H9 (cell line): ENCODE results near the gene IFNAR2. TPM values are rescaled to one million over a fixed set of nuclear protein-coding genes. Genes with fewer than 3 reads are reported as not detected.

Source experiments
- DNase-seq: peaks from one replicate; pipeline ENCODE4 v3.0.0-alpha.2; 2017
- H2AFZ ChIP-seq: one replicate; pipeline ENCODE4 v1.6.1; 2013; ENCODE audit warnings: mild to moderate bottlenecking, low read length, control low read depth, moderate library complexity
- H2AK5ac ChIP-seq: 2 replicates; pipeline ENCODE4 v1.6.1; 2013; ENCODE audit warnings: low read length, control low read depth, mixed read lengths; ENCODE audit not compliant: insufficient read length
- H2BK120ac ChIP-seq: one replicate; pipeline ENCODE4 v1.6.1; 2013; ENCODE audit warnings: low read depth, mild to moderate bottlenecking, low read length, control low read depth, inconsistent platforms; ENCODE audit not compliant: poor library complexity, severe bottlenecking
- H2BK12ac ChIP-seq: 2 replicates; pipeline ENCODE4 v1.6.1; 2013; ENCODE audit warnings: low read length, control low read depth, mixed read lengths, low read depth; ENCODE audit not compliant: insufficient read length
- H2BK15ac ChIP-seq: 2 replicates; pipeline ENCODE4 v1.6.1; 2013; ENCODE audit warnings: low read depth, low read length, control low read depth
- H2BK20ac ChIP-seq: one replicate; pipeline ENCODE4 v1.6.1; 2013; ENCODE audit warnings: low read depth, mild to moderate bottlenecking, low read length, control low read depth, inconsistent platforms; ENCODE audit not compliant: poor library complexity, severe bottlenecking
- H2BK5ac ChIP-seq: 2 replicates; pipeline ENCODE4 v1.6.1; 2013; ENCODE audit warnings: low read length, control low read depth, mixed read lengths; ENCODE audit not compliant: insufficient read length
- H3K14ac ChIP-seq: 2 replicates; pipeline ENCODE4 v1.6.1; 2013; ENCODE audit warnings: low read length, control low read depth; ENCODE audit not compliant: insufficient read depth
- H3K18ac ChIP-seq: 2 replicates; pipeline ENCODE4 v1.6.1; 2013; ENCODE audit warnings: low read depth, mild to moderate bottlenecking, mixed read lengths, low read length, control low read depth; ENCODE audit not compliant: insufficient read length
- H3K23ac ChIP-seq: 2 replicates; pipeline ENCODE4 v1.6.1; 2013; ENCODE audit warnings: low read length, control low read depth, mixed read lengths, low read depth; ENCODE audit not compliant: insufficient read length
- H3K23me2 ChIP-seq: 2 replicates; pipeline ENCODE4 v1.6.1; 2013; ENCODE audit warnings: low read depth, mild to moderate bottlenecking, mixed read lengths, low read length, control low read depth; ENCODE audit not compliant: insufficient read length, poor library complexity, severe bottlenecking
- H3K27ac ChIP-seq: 2 replicates; pipeline ENCODE4 v1.5.1; 2013; ENCODE audit warnings: low read length, control low read depth, mixed read lengths, low read depth; ENCODE audit not compliant: insufficient read length
- H3K27me3 ChIP-seq: 2 replicates; pipeline ENCODE4 v1.6.1; 2013; ENCODE audit warnings: low read length, control low read depth, inconsistent platforms; ENCODE audit not compliant: insufficient read depth
- H3K4ac ChIP-seq: 2 replicates; pipeline ENCODE4 v1.6.1; 2013; ENCODE audit warnings: low read depth, mild to moderate bottlenecking, control low read depth, inconsistent platforms, low read length, moderate library complexity
- H3K4me1 ChIP-seq: 2 replicates; pipeline ENCODE4 v1.6.1; 2013; ENCODE audit warnings: low read length, control low read depth, inconsistent platforms; ENCODE audit not compliant: insufficient read depth
- H3K4me2 ChIP-seq: 2 replicates; pipeline ENCODE4 v1.6.1; 2013; ENCODE audit warnings: low read length, control low read depth, mixed read lengths; ENCODE audit not compliant: insufficient read length, insufficient read depth
- H3K56ac ChIP-seq: 2 replicates; pipeline ENCODE4 v1.6.1; 2013; ENCODE audit warnings: low read depth, mild to moderate bottlenecking, mixed read lengths, low read length, control low read depth; ENCODE audit not compliant: insufficient read length
- H3K79me1 ChIP-seq: 2 replicates; pipeline ENCODE4 v1.6.1; 2013; ENCODE audit warnings: low read depth, mild to moderate bottlenecking, moderate library complexity, low read length, control low read depth, inconsistent platforms; ENCODE audit not compliant: insufficient read depth, poor library complexity, severe bottlenecking
- H3K79me2 ChIP-seq: 2 replicates; pipeline ENCODE4 v1.6.1; 2013; ENCODE audit warnings: low read length, control low read depth, inconsistent platforms; ENCODE audit not compliant: insufficient read depth
- H3K9ac ChIP-seq: 2 replicates; pipeline ENCODE4 v1.6.1; 2013; ENCODE audit warnings: low read length, control low read depth, mixed read lengths; ENCODE audit not compliant: insufficient read length; ENCODE audit errors: extremely low read depth
- H3K9me3 ChIP-seq: one replicate; pipeline ENCODE4 v1.6.1; 2013; ENCODE audit warnings: low read depth, low read length, inconsistent platforms; ENCODE audit not compliant: control insufficient read depth
- H3T11ph ChIP-seq: one replicate; pipeline ENCODE4 v1.6.1; 2013; ENCODE audit warnings: mild to moderate bottlenecking, low read length, control low read depth, inconsistent platforms
- H4K20me1 ChIP-seq: one replicate; pipeline ENCODE4 v1.6.1; 2013; ENCODE audit not compliant: control insufficient read depth, insufficient read length, insufficient read depth
- H4K5ac ChIP-seq: 2 replicates; pipeline ENCODE4 v1.6.1; 2013; ENCODE audit warnings: low read depth, mild to moderate bottlenecking, mixed read lengths, low read length, control low read depth; ENCODE audit not compliant: insufficient read length
- H4K8ac ChIP-seq: replicated peaks from 2 replicates; pipeline ENCODE4 v1.6.1; 2013; ENCODE audit warnings: low read length, control low read depth, mixed read lengths, low read depth; ENCODE audit not compliant: insufficient read length
- H4K91ac ChIP-seq: 2 replicates; pipeline ENCODE4 v1.6.1; 2013; ENCODE audit warnings: low read depth, mild to moderate bottlenecking, moderate library complexity, mixed read lengths, low read length, control low read depth; ENCODE audit not compliant: insufficient read length
- H3K27ac Mint-ChIP-seq, 3 experiments: 2 replicates in 2 of 3; 3 replicates in 1 of 3; pipeline ENCODE4 v1.8.0; 2020 to 2021; ENCODE audit warnings: mixed read lengths in 3 of 3, mild to moderate bottlenecking in 1 of 3, moderate library complexity in 1 of 3
- H3K27me3 Mint-ChIP-seq: 2 replicates; pipeline ENCODE4 v1.8.0; 2021; ENCODE audit warnings: low read depth, mild to moderate bottlenecking, moderate library complexity, mixed read lengths
- H3K36me3 Mint-ChIP-seq, 3 experiments: 2 replicates in 2 of 3; 3 replicates in 1 of 3; pipeline ENCODE4 v1.8.0; 2020 to 2021; ENCODE audit warnings: low read depth in 3 of 3, mixed read lengths in 3 of 3; ENCODE audit not compliant: insufficient read depth in 1 of 3
- H3K4me1 Mint-ChIP-seq, 2 experiments: 2 replicates each; pipeline ENCODE4 v1.8.0; 2020; ENCODE audit warnings: mixed read lengths in 2 of 2
- H3K4me3 Mint-ChIP-seq, 2 experiments: 2 replicates in 1 of 2; 3 replicates in 1 of 2; pipeline ENCODE4 v1.8.0; 2020 to 2021; ENCODE audit warnings: mild to moderate bottlenecking in 2 of 2, mixed read lengths in 2 of 2, moderate library complexity in 1 of 2
- H3K9me3 Mint-ChIP-seq, 2 experiments: 2 replicates in 1 of 2; 3 replicates in 1 of 2; pipeline ENCODE4 v1.8.0; 2020; ENCODE audit warnings: mild to moderate bottlenecking in 2 of 2, mixed read lengths in 2 of 2, moderate library complexity in 1 of 2
- WGBS: extraction: QIAGEN DNeasy Blood & Tissue Kit; methylation state at CpG from one replicate; pipeline ENCODE4 v1.1.7; 2013; ENCODE audit warnings: missing lambda C conversion rate, low lambda C conversion rate, mixed read lengths; ENCODE audit not compliant: insufficient read length; ENCODE audit errors: extremely low coverage; 5-methylcytosine and 5-hydroxymethylcytosine counted together
- total RNA-seq: library from RNA; stranded (reverse); gene quantifications from 2 replicates; pipeline ENCODE4 v1.2.1, GENCODE V29; 2021
- TF ChIP-seq, protein P1 (sequence below): fragments of 200-600 bp; sonication (generic); conservative IDR thresholded peaks from 3 replicates; pipeline ENCODE4 v1.8.0; 2021; ENCODE audit warnings: antibody characterized with exemption, mild to moderate bottlenecking

Gene IFNAR2
- total RNA-seq, 1 experiment from 2014 or later, result 14.4 TPM

DNA sequence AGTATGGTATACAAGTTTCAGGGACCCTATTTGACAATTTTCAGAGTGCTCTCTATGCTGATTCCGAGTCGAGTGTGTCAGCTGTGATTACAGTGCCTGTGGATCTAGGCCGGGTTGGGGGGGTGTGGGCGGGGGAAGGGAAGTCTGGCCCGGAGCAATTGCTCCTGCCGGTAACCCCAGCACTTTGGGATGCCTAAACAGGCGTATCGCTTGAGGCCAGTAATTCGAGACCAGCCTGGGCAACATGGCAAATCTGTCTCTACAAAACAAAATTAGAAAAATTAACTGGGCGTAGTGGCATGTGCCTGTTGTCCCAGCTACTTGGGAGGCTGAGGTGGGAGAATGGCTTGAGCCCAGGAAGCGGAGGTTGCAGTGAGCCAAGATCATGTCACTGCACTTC lies 34.8 kb downstream of the IFNAR2 start:
- H3K27ac ChIP-seq, result no peak overlapping the region
- no peak overlapping the region for H3K23ac ChIP-seq
- Mint-ChIP-seq H3K36me3 (peaks cover 0 to 10% (median 4%) of the 10 kb centered on the region in 3 experiments; a peak in 4 of 7 replicates), H3K27me3 (peaks cover 15% of the 10 kb centered on the region), H3K9me3 (no peaks in the 10 kb centered on the region), H3K4me3 (no peak overlapping the region; a peak in 1 of 5 replicates), H3K27ac (no peak overlapping the region), H3K4me1 (peaks cover 18 to 21% of the 10 kb centered on the region in 2 experiments)
- no peaks in the 10 kb centered on the region for H3K79me1 ChIP-seq
- WGBS, result no CpG with 5 or more reads among the region's 11 CpGs
- H3K79me2 ChIP-seq, result no peaks in the 10 kb centered on the region
- no peaks in the 10 kb centered on the region for H3K9me3 ChIP-seq
- no peak overlapping the region for H2BK20ac ChIP-seq
- no peak overlapping the region for H2AK5ac ChIP-seq
- no peak overlapping the region for H2AFZ ChIP-seq
- H2BK5ac ChIP-seq, result no peak overlapping the region
- no peak overlapping the region for H3K56ac ChIP-seq
- H3K4me1 ChIP-seq, result no peaks in the 10 kb centered on the region
- H3K4me2 ChIP-seq, result no peak overlapping the region
- DNase-seq, result no peak
- H3K9ac ChIP-seq, result no peak overlapping the region
- TF ChIP-seq, protein P1, sequence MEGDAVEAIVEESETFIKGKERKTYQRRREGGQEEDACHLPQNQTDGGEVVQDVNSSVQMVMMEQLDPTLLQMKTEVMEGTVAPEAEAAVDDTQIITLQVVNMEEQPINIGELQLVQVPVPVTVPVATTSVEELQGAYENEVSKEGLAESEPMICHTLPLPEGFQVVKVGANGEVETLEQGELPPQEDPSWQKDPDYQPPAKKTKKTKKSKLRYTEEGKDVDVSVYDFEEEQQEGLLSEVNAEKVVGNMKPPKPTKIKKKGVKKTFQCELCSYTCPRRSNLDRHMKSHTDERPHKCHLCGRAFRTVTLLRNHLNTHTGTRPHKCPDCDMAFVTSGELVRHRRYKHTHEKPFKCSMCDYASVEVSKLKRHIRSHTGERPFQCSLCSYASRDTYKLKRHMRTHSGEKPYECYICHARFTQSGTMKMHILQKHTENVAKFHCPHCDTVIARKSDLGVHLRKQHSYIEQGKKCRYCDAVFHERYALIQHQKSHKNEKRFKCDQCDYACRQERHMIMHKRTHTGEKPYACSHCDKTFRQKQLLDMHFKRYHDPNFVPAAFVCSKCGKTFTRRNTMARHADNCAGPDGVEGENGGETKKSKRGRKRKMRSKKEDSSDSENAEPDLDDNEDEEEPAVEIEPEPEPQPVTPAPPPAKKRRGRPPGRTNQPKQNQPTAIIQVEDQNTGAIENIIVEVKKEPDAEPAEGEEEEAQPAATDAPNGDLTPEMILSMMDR, result no peak
- no peak overlapping the region for H3K14ac ChIP-seq
- no peak overlapping the region for H4K5ac ChIP-seq
- H4K20me1 ChIP-seq, result no peaks in the 10 kb centered on the region
- no peak overlapping the region for H3K18ac ChIP-seq
- no peak overlapping the region for H2BK120ac ChIP-seq
- H3K23me2 ChIP-seq, result no peaks in the 10 kb centered on the region
- H4K8ac ChIP-seq, result no peak overlapping the region
- H3K27me3 ChIP-seq, result no peaks in the 10 kb centered on the region
- H3K4ac ChIP-seq, result no peak overlapping the region
- H2BK15ac ChIP-seq, result no peak overlapping the region
- no peak overlapping the region for H4K91ac ChIP-seq
- no peak overlapping the region for H2BK12ac ChIP-seq
- H3T11ph ChIP-seq, result no peak overlapping the region
